Activated B cell treated with CpG ODN at 0.5 μM for 24 hours (primary cell): ENCODE measurements around the gene GIMAP7. TPM values are rescaled to one million over a fixed set of nuclear protein-coding genes. Genes with fewer than 3 reads are reported as not detected.
"Not testable (repeated sequence)": the region's sequence is repeated elsewhere in the genome, so short reads cannot be mapped to it uniquely, and the experiment has no call there.

Experiments used
- ATAC-seq: fragments of 200-7000 bp; cut with Tn5 transposase; one replicate; pipeline ENCODE4 v1.10.0; 2021; ENCODE audit warnings: low read depth, mild to moderate bottlenecking, moderate library complexity
- CTCF ChIA-PET: fragments of 350-600 bp; sonication (Branson Sonifier 250); formaldehyde crosslinking; loops from one replicate; lab custom pipeline; 2021; ENCODE audit warnings: antibody characterized with exemption; lab: Charles Lee
- POLR2A ChIA-PET: fragments of 350-600 bp; sonication (Branson Sonifier 250); formaldehyde crosslinking; loops from one replicate; lab custom pipeline; 2021; ENCODE audit warnings: antibody characterized with exemption; lab: Charles Lee
- DNase-seq: peaks from one replicate; pipeline ENCODE4 v3.0.0; 2022
- H3K27ac Mint-ChIP-seq: one replicate; pipeline ENCODE4 v1.8.0; 2020; ENCODE audit warnings: mixed read lengths
- H3K27me3 Mint-ChIP-seq: one replicate; pipeline ENCODE4 v1.8.0; 2021; ENCODE audit warnings: mixed read lengths
- H3K36me3 Mint-ChIP-seq: one replicate; pipeline ENCODE4 v1.8.0; 2021; ENCODE audit warnings: low read depth, mixed read lengths
- H3K4me1 Mint-ChIP-seq: one replicate; pipeline ENCODE4 v1.8.0; 2021; ENCODE audit warnings: mixed read lengths
- H3K4me3 Mint-ChIP-seq: one replicate; pipeline ENCODE4 v1.8.0; 2020; ENCODE audit warnings: mild to moderate bottlenecking, mixed read lengths
- H3K9me3 Mint-ChIP-seq: one replicate; pipeline ENCODE4 v1.8.0; 2020; ENCODE audit warnings: mixed read lengths
- CTCF ChIP-seq: fragments of 200-600 bp; IDR thresholded peaks from one replicate; pipeline ENCODE4 v1.8.0; 2022; ENCODE audit warnings: antibody characterized with exemption, mild to moderate bottlenecking
- intact Hi-C: fragments of 100-400 bp; cut with micrococcal nuclease; formaldehyde crosslinking; loops from one replicate; pipeline ENCODE4 v1.15.1; 2024
- total RNA-seq: library from RNA; stranded (reverse); gene quantifications from 2 replicates; pipeline ENCODE4 v1.2.3, GENCODE V29; 2022

GIMAP7 gene
- total RNA-seq, 1 donor from 2014 or later = not detected

- Mint-ChIP-seq H3K4me1 (peaks cover 17% of the 10 kb centered on the region), H3K27me3 (peaks cover 8% of the 10 kb centered on the region), H3K27ac (no peak overlapping the region), H3K9me3 (no peaks in the 10 kb centered on the region), H3K36me3 (no peaks in the 10 kb centered on the region), H3K4me3 (no peak overlapping the region)
- no peak for DNase-seq
- intact Hi-C loops = no loop called here
- ChIA-PET CTCF (no interaction called here), POLR2A (no interaction called here)
- no peak for ATAC-seq
- TF ChIP-seq CTCF = no peak
Observed at GRCh38 chr7:150481186-150481920, 33.3 kb upstream of the GIMAP7 start.

GRCh38 chr7:150481922-150482321 is 32.8 kb upstream of the GIMAP7 start:
- H3K4me3 Mint-ChIP-seq = no peak overlapping the region
- TF ChIP-seq CTCF = no peak
- H3K4me1 Mint-ChIP-seq = peaks cover 17% of the 10 kb centered on the region
- intact Hi-C loops = no loop called here
- no peak overlapping the region for H3K27ac Mint-ChIP-seq
- no peaks in the 10 kb centered on the region for H3K36me3 Mint-ChIP-seq
- ChIA-PET POLR2A (no interaction called here), CTCF (no interaction called here)
- DNase-seq (no peak), ATAC-seq (no peak)
- H3K27me3 Mint-ChIP-seq = peaks cover 10% of the 10 kb centered on the region
- no peaks in the 10 kb centered on the region for H3K9me3 Mint-ChIP-seq

- H3K4me3 Mint-ChIP-seq, DNase-seq, H3K27ac Mint-ChIP-seq, H3K9me3 Mint-ChIP-seq, intact Hi-C loops, CTCF ChIA-PET, ATAC-seq, H3K27me3 Mint-ChIP-seq, H3K36me3 Mint-ChIP-seq: not testable (repeated sequence)
- POLR2A ChIA-PET = interaction anchor here (0.6 kb wide), 1 partner anchor 117 kb away, joined by 4 read pairs; no protein-coding TSS in a partner anchor
- H3K4me1 Mint-ChIP-seq = peaks cover 17% of the 10 kb centered on the region
Observed at GRCh38 chr7:150483514-150483913, 31.2 kb upstream of the GIMAP7 start.

- peaks cover 17% of the 10 kb centered on the region for H3K4me1 Mint-ChIP-seq
- H3K9me3 Mint-ChIP-seq, H3K27me3 Mint-ChIP-seq, H3K4me3 Mint-ChIP-seq, H3K36me3 Mint-ChIP-seq, intact Hi-C loops, DNase-seq, H3K27ac Mint-ChIP-seq, ATAC-seq, POLR2A ChIA-PET, CTCF ChIA-PET: not testable (repeated sequence)
Observed at GRCh38 chr7:150484071-150484470, 30.6 kb upstream of the GIMAP7 start.

- Mint-ChIP-seq H3K4me1 (peaks cover 12% of the 10 kb centered on the region), H3K27ac (no peak overlapping the region), H3K36me3 (no peaks in the 10 kb centered on the region), H3K4me3 (no peak overlapping the region), H3K9me3 (no peaks in the 10 kb centered on the region), H3K27me3 (peaks cover 6% of the 10 kb centered on the region)
- ATAC-seq = no peak
- CTCF ChIA-PET = no interaction called here
- POLR2A ChIA-PET = no interaction called here
- no peak for DNase-seq
- intact Hi-C loops = no loop called here
- no peak for TF ChIP-seq CTCF
Observed at GRCh38 chr7:150487625-150488024, 27.0 kb upstream of the GIMAP7 start.

- Mint-ChIP-seq H3K9me3 (no peaks in the 10 kb centered on the region), H3K27ac (no peak overlapping the region), H3K4me3 (no peak overlapping the region), H3K4me1 (no peaks in the 10 kb centered on the region), H3K36me3 (no peaks in the 10 kb centered on the region), H3K27me3 (peaks cover 3% of the 10 kb centered on the region)
- ChIA-PET CTCF (no interaction called here), POLR2A (no interaction called here)
- intact Hi-C loops = no loop called here
- no peak for DNase-seq
- TF ChIP-seq CTCF = no peak
- no peak for ATAC-seq
Observed at GRCh38 chr7:150489782-150490181, 24.9 kb upstream of the GIMAP7 start.

GRCh38 chr7:150493442-150493841 is 21.2 kb upstream of the GIMAP7 start:
- intact Hi-C loops, DNase-seq, POLR2A ChIA-PET, H3K36me3 Mint-ChIP-seq, H3K4me3 Mint-ChIP-seq, ATAC-seq, CTCF ChIA-PET, H3K27me3 Mint-ChIP-seq, H3K4me1 Mint-ChIP-seq, H3K9me3 Mint-ChIP-seq, H3K27ac Mint-ChIP-seq: not testable (repeated sequence)
